ENCODE results near the gene RABEP2. TPM values are rescaled to one million over a fixed set of nuclear protein-coding genes. Genes with fewer than 3 reads are reported as not detected.
A peak's percentile ranks its signal among the peaks of the same experiment; 100 is the strongest.

RABEP2 gene
- total and polyA plus RNA-seq, 9 of the 15 experiments (the other 6 are each of a cell fraction or from before 2014, with no cell fraction given), result 0.15 to 13.4 (median 3.5) TPM

DNA sequence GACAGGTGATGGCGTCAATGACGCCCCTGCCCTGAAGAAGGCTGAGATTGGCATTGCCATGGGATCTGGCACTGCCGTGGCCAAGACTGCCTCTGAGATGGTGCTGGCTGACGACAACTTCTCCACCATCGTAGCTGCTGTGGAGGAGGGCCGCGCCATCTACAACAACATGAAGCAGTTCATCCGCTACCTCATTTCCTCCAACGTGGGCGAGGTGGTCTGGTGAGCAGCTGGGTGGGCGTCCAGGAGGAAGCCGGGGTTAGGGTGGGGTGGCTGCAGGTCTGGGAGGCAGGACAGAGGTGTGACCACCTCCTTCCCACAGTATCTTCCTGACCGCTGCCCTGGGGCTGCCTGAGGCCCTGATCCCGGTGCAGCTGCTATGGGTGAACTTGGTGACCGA is 23.2 kb downstream of the RABEP2 start:
- BruUV-seq (replicated peaks), result no TSS peak
- Histone ChIP-seq H3K27ac (ENCODE audit: extremely low read depth, low read depth, low read length) (no peak overlapping the region), H3K9me3 (replicated peaks; ENCODE audit: control insufficient read depth, insufficient read depth, low read depth, low read length) (no peaks in the 10 kb centered on the region), H3K79me2 (ENCODE audit: control insufficient read depth, insufficient read depth, low read length) (no peaks in the 10 kb centered on the region), H3K4me3 (no peak overlapping the region), H3K4me1 (replicated peaks in 1 of 2; ENCODE audit: control insufficient read depth in 2 of 2, insufficient read depth in 2 of 2, low read length in 2 of 2) (peaks cover 0 to 31% of the 10 kb centered on the region in 2 experiments; a peak in 2 of 5 replicates), H3K27me3 (ENCODE audit: control insufficient read depth in 2 of 2, insufficient read depth in 2 of 2, low read length in 2 of 2) (no peaks in the 10 kb centered on the region), H3K4me2 (ENCODE audit: insufficient read depth, low read length) (no peak overlapping the region), H3K36me3 (ENCODE audit: control insufficient read depth, insufficient read depth, low read length) (no peaks in the 10 kb centered on the region), H3K9me1 (ENCODE audit: control insufficient read depth, insufficient read depth, low read length) (no peaks in the 10 kb centered on the region), H2AFZ (ENCODE audit: low read depth, low read length) (no peak overlapping the region), H4K20me1 (replicated peaks; ENCODE audit: control insufficient read depth, insufficient read depth, low read length) (no peaks in the 10 kb centered on the region), H3K9ac (ENCODE audit: insufficient read depth in 1 of 2, low read depth in 2 of 2, low read length in 2 of 2) (peak overlapping the region in 1 of 2 experiments; percentile 26; a peak in 1 of 4 replicates)
- ChIA-PET POLR2A (interaction anchor here (0.6 kb wide), 2 partner anchors 12 to 1002 kb away, joined by 3 to 4 read pairs; no protein-coding TSS in a partner anchor), CTCF (ENCODE audit: low intra/inter-chr PET ratio) (no interaction called here)
- DNase-seq (ENCODE audit: extremely low read depth in 1 of 4, low spot score in 3 of 4) (no peak), FAIRE-seq (no peak), ATAC-seq (no peak)
- in situ Hi-C loops (cut with MboI), result no loop called here
- intact Hi-C loops (cut with micrococcal nuclease), result no loop called here
- WGBS (ENCODE audit: insufficient coverage, low coverage, missing lambda C conversion rate), result 63% methylated on average over 15 of the region's 15 CpGs
- TF ChIP-seq EGR1 (conservative IDR thresholded peaks at IDR 0.05) (no peak), HDAC6 (IDR thresholded peaks at IDR 0.05; ENCODE audit: low read depth, low read length) (no peak), MCM7 (IDR thresholded peaks at IDR 0.05) (no peak), STAT5A (IDR thresholded peaks at IDR 0.05; ENCODE audit: borderline replicate concordance, low read length) (no peak), SOX6 (IDR thresholded peaks at IDR 0.05) (no peak), HNRNPLL (IDR thresholded peaks at IDR 0.05; ENCODE audit: low read depth, low read length, poor library complexity, severe bottlenecking) (no peak), POLR3G (IDR thresholded peaks at IDR 0.05; ENCODE audit: extremely low read depth, insufficient read length, insufficient replicate concordance) (no peak), RNF2 (IDR thresholded peaks at IDR 0.05) (no peak), EZH2 (IDR thresholded peaks at IDR 0.05; ENCODE audit: borderline replicate concordance, low read depth, low read length) (no peak), TOE1 (IDR thresholded peaks at IDR 0.05; ENCODE audit: borderline replicate concordance) (no peak), TOE1 (CRISPR knock-in tag; IDR thresholded peaks at IDR 0.05; ENCODE audit: borderline replicate concordance, low read depth) (no peak), YY1 (IDR thresholded peaks at IDR 0.05; ENCODE audit: borderline replicate concordance in 1 of 3, control insufficient read depth in 1 of 3, extremely low read depth in 1 of 3, insufficient read depth in 3 of 3, insufficient read length in 1 of 3, insufficient replicate concordance in 2 of 3, low read depth in 1 of 3, low read length in 2 of 3) (no peak), JUND (IDR thresholded peaks at IDR 0.05; ENCODE audit: borderline replicate concordance, low read depth, low read length) (no peak), JUND (tag; IDR thresholded peaks at IDR 0.05; ENCODE audit: borderline replicate concordance, low read depth, low read length) (no peak), MCM2 (IDR thresholded peaks at IDR 0.05; ENCODE audit: low read depth) (no peak)
- TF ChIP-seq, protein P1, sequence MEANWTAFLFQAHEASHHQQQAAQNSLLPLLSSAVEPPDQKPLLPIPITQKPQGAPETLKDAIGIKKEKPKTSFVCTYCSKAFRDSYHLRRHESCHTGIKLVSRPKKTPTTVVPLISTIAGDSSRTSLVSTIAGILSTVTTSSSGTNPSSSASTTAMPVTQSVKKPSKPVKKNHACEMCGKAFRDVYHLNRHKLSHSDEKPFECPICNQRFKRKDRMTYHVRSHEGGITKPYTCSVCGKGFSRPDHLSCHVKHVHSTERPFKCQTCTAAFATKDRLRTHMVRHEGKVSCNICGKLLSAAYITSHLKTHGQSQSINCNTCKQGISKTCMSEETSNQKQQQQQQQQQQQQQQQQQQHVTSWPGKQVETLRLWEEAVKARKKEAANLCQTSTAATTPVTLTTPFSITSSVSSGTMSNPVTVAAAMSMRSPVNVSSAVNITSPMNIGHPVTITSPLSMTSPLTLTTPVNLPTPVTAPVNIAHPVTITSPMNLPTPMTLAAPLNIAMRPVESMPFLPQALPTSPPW (CRISPR knock-in tag; IDR thresholded peaks at IDR 0.05), result no peak
- TF ChIP-seq, protein P2, sequence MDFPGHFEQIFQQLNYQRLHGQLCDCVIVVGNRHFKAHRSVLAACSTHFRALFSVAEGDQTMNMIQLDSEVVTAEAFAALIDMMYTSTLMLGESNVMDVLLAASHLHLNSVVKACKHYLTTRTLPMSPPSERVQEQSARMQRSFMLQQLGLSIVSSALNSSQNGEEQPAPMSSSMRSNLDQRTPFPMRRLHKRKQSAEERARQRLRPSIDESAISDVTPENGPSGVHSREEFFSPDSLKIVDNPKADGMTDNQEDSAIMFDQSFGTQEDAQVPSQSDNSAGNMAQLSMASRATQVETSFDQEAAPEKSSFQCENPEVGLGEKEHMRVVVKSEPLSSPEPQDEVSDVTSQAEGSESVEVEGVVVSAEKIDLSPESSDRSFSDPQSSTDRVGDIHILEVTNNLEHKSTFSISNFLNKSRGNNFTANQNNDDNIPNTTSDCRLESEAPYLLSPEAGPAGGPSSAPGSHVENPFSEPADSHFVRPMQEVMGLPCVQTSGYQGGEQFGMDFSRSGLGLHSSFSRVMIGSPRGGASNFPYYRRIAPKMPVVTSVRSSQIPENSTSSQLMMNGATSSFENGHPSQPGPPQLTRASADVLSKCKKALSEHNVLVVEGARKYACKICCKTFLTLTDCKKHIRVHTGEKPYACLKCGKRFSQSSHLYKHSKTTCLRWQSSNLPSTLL (IDR thresholded peaks at IDR 0.05), result no peak
- TF ChIP-seq, protein P3, sequence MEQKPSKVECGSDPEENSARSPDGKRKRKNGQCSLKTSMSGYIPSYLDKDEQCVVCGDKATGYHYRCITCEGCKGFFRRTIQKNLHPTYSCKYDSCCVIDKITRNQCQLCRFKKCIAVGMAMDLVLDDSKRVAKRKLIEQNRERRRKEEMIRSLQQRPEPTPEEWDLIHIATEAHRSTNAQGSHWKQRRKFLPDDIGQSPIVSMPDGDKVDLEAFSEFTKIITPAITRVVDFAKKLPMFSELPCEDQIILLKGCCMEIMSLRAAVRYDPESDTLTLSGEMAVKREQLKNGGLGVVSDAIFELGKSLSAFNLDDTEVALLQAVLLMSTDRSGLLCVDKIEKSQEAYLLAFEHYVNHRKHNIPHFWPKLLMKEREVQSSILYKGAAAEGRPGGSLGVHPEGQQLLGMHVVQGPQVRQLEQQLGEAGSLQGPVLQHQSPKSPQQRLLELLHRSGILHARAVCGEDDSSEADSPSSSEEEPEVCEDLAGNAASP (IDR thresholded peaks at IDR 0.05), result no peak
